HepG2 (cell line): Measurements from ENCODE around the gene TESK1. TPM values are rescaled to one million over a fixed set of nuclear protein-coding genes. Genes with fewer than 3 reads are reported as not detected.

Source experiments
- ATAC-seq: fragments of 200-7000 bp; cut with Tn5 transposase; 3 replicates; pipeline ENCODE4 v1.9.1; 2020; ENCODE audit warnings: mild to moderate bottlenecking, moderate library complexity
- BruUV-seq: library from RNA; stranded (reverse); fragments of 400-500 nt; replicated peaks from 2 replicates; lab custom pipeline; 2021; lab: Mats Ljungman, UMichigan
- CTCF ChIA-PET: fragments of 300-600 bp; formaldehyde crosslinking; extraction: SDS; loops from one replicate; lab custom pipeline; 2021; ENCODE audit warnings: low total read pairs, inconsistent platforms, low intra/inter-chr PET ratio; lab: Yijun Ruan, JAX
- POLR2A ChIA-PET: fragments of 350-600 bp; sonication (Branson Sonifier 250); formaldehyde crosslinking; loops from one replicate; lab custom pipeline; 2020; ENCODE audit warnings: antibody characterized with exemption, inconsistent platforms; lab: Yijun Ruan, JAX
- DNase-seq: peaks from one replicate; pipeline ENCODE4 v3.0.0-alpha.2; 2015; ENCODE audit warnings: low spot score
- FAIRE-seq: peaks from 3 replicates; lab custom pipeline; 2011; peaks lifted over from hg19 to GRCh38; lab: Jason Lieb, UNC
- H2AFZ ChIP-seq: one replicate; pipeline ENCODE4 v1.6.1; 2011; ENCODE audit warnings: low read length, inconsistent platforms
- H3K27ac ChIP-seq: fragments of 300-600 bp; 3 replicates; pipeline ENCODE4 v1.8.0; 2011; ENCODE audit warnings: mixed run types, mild to moderate bottlenecking, mixed read lengths, low read length, inconsistent platforms; ENCODE audit not compliant: insufficient read depth; ENCODE audit errors: extremely low read length
- H3K27me3 ChIP-seq, 2 experiments: fragments of 200-600 bp in 1 of 2; 2 replicates in 1 of 2; 3 replicates in 1 of 2; pipeline versions ENCODE4 v1.6.0 to v1.8.0; 2011; ENCODE audit warnings: low read length in 2 of 2, mild to moderate bottlenecking in 2 of 2, moderate library complexity in 2 of 2, inconsistent platforms in 1 of 2; ENCODE audit not compliant: insufficient read depth in 2 of 2, control insufficient read depth in 1 of 2
- H3K36me3 ChIP-seq, 2 experiments: fragments of 200-600 bp in 1 of 2; replicated peaks in 1 of 2; 2 replicates in 1 of 2; 3 replicates in 1 of 2; pipeline versions ENCODE4 v1.5.1 to v1.8.0; 2011; ENCODE audit warnings: low read length in 2 of 2, inconsistent platforms in 1 of 2; ENCODE audit not compliant: insufficient read depth in 2 of 2, control insufficient read depth in 1 of 2
- H3K4me1 ChIP-seq: 2 replicates; pipeline ENCODE4 v1.5.1; 2012; ENCODE audit warnings: low read length, inconsistent platforms; ENCODE audit not compliant: insufficient read depth
- H3K4me2 ChIP-seq: 2 replicates; pipeline ENCODE4 v1.6.0; 2011; ENCODE audit warnings: low read depth, low read length, inconsistent platforms
- H3K4me3 ChIP-seq, 3 experiments: fragments of 200-600 bp in 1 of 3; sonication (generic), shearing (Covaris generic) in 1 of 3; replicated peaks in 1 of 3; 2 replicates each; pipeline ENCODE4 v1.5.1; 2011 to 2016; ENCODE audit warnings: low read length in 3 of 3, inconsistent platforms in 2 of 3, low read depth in 2 of 3, mild to moderate bottlenecking in 2 of 3, control low read depth in 1 of 3, mixed read lengths in 1 of 3; ENCODE audit not compliant: insufficient read depth in 1 of 3
- H3K79me2 ChIP-seq: one replicate; pipeline ENCODE4 v1.6.1; 2011; ENCODE audit warnings: low read length, inconsistent platforms; ENCODE audit not compliant: insufficient read depth
- H3K9ac ChIP-seq: 2 replicates; pipeline ENCODE4 v1.6.0; 2011; ENCODE audit warnings: mild to moderate bottlenecking, low read depth, low read length, inconsistent platforms; ENCODE audit not compliant: insufficient read depth
- H3K9me3 ChIP-seq: 2 replicates; pipeline ENCODE4 v1.5.1; 2012; ENCODE audit warnings: mild to moderate bottlenecking, low read length
- H4K20me1 ChIP-seq: 2 replicates; pipeline ENCODE4 v1.6.0; 2011; ENCODE audit warnings: inconsistent platforms, mild to moderate bottlenecking, low read length, moderate library complexity; ENCODE audit not compliant: insufficient read depth
- AHR ChIP-seq: IDR thresholded peaks from 2 replicates; pipeline ENCODE4 v1.6.1; 2018; ENCODE audit warnings: missing genetic modification reagents, missing compliant biosample characterization
- ATRX ChIP-seq: sonication (generic); formaldehyde crosslinking; IDR thresholded peaks from 2 replicates; pipeline ENCODE4 v1.4.0; 2020; ENCODE audit warnings: missing genetic modification reagents, borderline replicate concordance
- CBX5 ChIP-seq: sonication (generic); formaldehyde crosslinking; IDR thresholded peaks from 2 replicates; pipeline ENCODE4 v1.4.0; 2020; ENCODE audit warnings: missing genetic modification reagents, borderline replicate concordance
- CHCHD3 ChIP-seq: sonication (generic); formaldehyde crosslinking; IDR thresholded peaks from 2 replicates; pipeline ENCODE4 v1.8.0; 2022; ENCODE audit warnings: mild to moderate bottlenecking, missing genetic modification reagents, moderate library complexity
- JARID2 ChIP-seq: sonication (generic); formaldehyde crosslinking; IDR thresholded peaks from 2 replicates; pipeline ENCODE4 v1.8.1; 2023; ENCODE audit warnings: missing genetic modification reagents, inconsistent platforms; ENCODE audit not compliant: insufficient replicate concordance
- JUNB ChIP-seq: sonication (generic); formaldehyde crosslinking; IDR thresholded peaks from 2 replicates; pipeline ENCODE4 v1.8.0; 2022; ENCODE audit warnings: missing genetic modification reagents, mild to moderate bottlenecking, borderline replicate concordance
- NR1H2 ChIP-seq: sonication (generic); formaldehyde crosslinking; IDR thresholded peaks from 2 replicates; pipeline ENCODE4 v1.8.1; 2022; ENCODE audit warnings: low read depth, missing genetic modification reagents, borderline replicate concordance
- NR3C1 ChIP-seq: sonication (generic); formaldehyde crosslinking; IDR thresholded peaks from 2 replicates; pipeline ENCODE4 v1.4.0; 2020; ENCODE audit warnings: missing genetic modification reagents
- SIN3B ChIP-seq: fragments of 150-350 bp; IDR thresholded peaks from 2 replicates; pipeline ENCODE4 v1.6.1; 2014; ENCODE audit warnings: low read length
- SP140L ChIP-seq: sonication (generic); formaldehyde crosslinking; IDR thresholded peaks from 2 replicates; pipeline ENCODE4 v1.4.0; 2020; ENCODE audit warnings: missing genetic modification reagents, borderline replicate concordance
- TFE3 ChIP-seq: IDR thresholded peaks from 2 replicates; pipeline ENCODE4 v1.6.1; 2016
- U2AF2 ChIP-seq: fragments of 200-400 bp; formaldehyde crosslinking; IDR thresholded peaks from 2 replicates; pipeline ENCODE4 v1.6.1; 2017; ENCODE audit warnings: low read depth, mild to moderate bottlenecking, low read length
- ZNF292 ChIP-seq: sonication (generic); formaldehyde crosslinking; IDR thresholded peaks from 2 replicates; pipeline ENCODE4 v1.8.1; 2022; ENCODE audit warnings: mild to moderate bottlenecking, low read depth, missing genetic modification reagents, borderline replicate concordance
- ZNF574 ChIP-seq: sonication (generic); formaldehyde crosslinking; IDR thresholded peaks from 2 replicates; pipeline ENCODE4 v1.4.0; 2020; ENCODE audit warnings: missing genetic modification reagents
- ZNF737 ChIP-seq: sonication (generic); formaldehyde crosslinking; IDR thresholded peaks from 2 replicates; pipeline ENCODE4 v1.5.0; 2020; ENCODE audit warnings: missing genetic modification reagents, mild to moderate bottlenecking, borderline replicate concordance
- WGBS: methylation state at CpG from one replicate; pipeline ENCODE4 v1.1.6; 2017; ENCODE audit warnings: low lambda C conversion rate; 5-methylcytosine and 5-hydroxymethylcytosine counted together
- in situ Hi-C: cut with HindIII; loops from 2 replicates; pipeline ENCODE4 v1.10.0; 2017; ENCODE audit warnings: low pct_unique_long_range_greater_than_20kb; ENCODE audit not compliant: extremely low pct_ligation_motif_present
- intact Hi-C: fragments of 100-400 bp; cut with micrococcal nuclease; formaldehyde crosslinking; loops from one replicate; pipeline ENCODE4 v1.10.0; 2022; ENCODE audit not compliant: unreplicated experiment
- polyA plus RNA-seq, 8 experiments: library from polyadenylated mRNA; depleted of rRNA in 3 of 8; stranded (reverse) in 7 of 8; unstranded in 1 of 8; fragments of >200 nt; fragmentation: Illumina TruSeq in 4 of 8; extraction: Trizol in 4 of 8; gene quantifications; 2 replicates each; pipeline versions ENCODE4 v1.2.1 to v1.2.3, GENCODE V29; 2011 to 2016; ENCODE audit warnings: low read depth in 4 of 8, missing spikeins in 1 of 8, mixed read lengths in 1 of 8; ENCODE audit not compliant: insufficient read depth in 1 of 8
- total RNA-seq, 5 experiments: library from RNA; depleted of rRNA; stranded (reverse); fragments of >200 nt; fragmentation: Illumina TruSeq; extraction: Trizol; gene quantifications; 2 replicates each; pipeline ENCODE4 v1.2.3, GENCODE V29; 2016; ENCODE audit warnings: low read depth in 1 of 5

Gene TESK1
- total and polyA plus RNA-seq, 2 of the 13 experiments (the other 11 are each of a cell fraction or from before 2014, with no cell fraction given), result 7.3 to 13.6 TPM

GRCh38 chr9:35629597-35629996, 24.5 kb downstream of the TESK1 start:
- no peak overlapping the region for H3K4me2 ChIP-seq
- H3K4me3 ChIP-seq, result no peak overlapping the region
- TF ChIP-seq ZNF292 (CRISPR knock-in tag) (no peak), JARID2 (no peak), SIN3B (no peak), JUNB (no peak), ATRX (CRISPR knock-in tag) (no peak), NR1H2 (CRISPR knock-in tag) (no peak), NR3C1 (CRISPR knock-in tag) (no peak), TFE3 (CRISPR knock-in tag) (no peak), CHCHD3 (CRISPR knock-in tag) (no peak), ZNF574 (CRISPR knock-in tag) (no peak), ZNF737 (CRISPR knock-in tag) (no peak), CBX5 (CRISPR knock-in tag) (no peak), SP140L (CRISPR knock-in tag) (no peak), AHR (CRISPR knock-in tag) (no peak), U2AF2 (no peak)
- FAIRE-seq, result no peak
- intact Hi-C loops, result no loop called here
- no peaks in the 10 kb centered on the region for H3K79me2 ChIP-seq
- H3K36me3 ChIP-seq, result no peaks in the 10 kb centered on the region
- no peak for DNase-seq
- no peak overlapping the region for H3K27ac ChIP-seq
- no peak overlapping the region for H3K9ac ChIP-seq
- H3K27me3 ChIP-seq, result no peaks in the 10 kb centered on the region; a peak in 2 of 5 replicates
- 25% methylated on average over 1 of the region's 5 CpGs for WGBS
- ChIA-PET CTCF (no interaction called here), POLR2A (interaction anchor here (0.5 kb wide), 1 partner anchor 15 kb away, joined by 3 read pairs; no protein-coding TSS in a partner anchor)
- no peak for ATAC-seq
- H4K20me1 ChIP-seq, result no peaks in the 10 kb centered on the region
- BruUV-seq, result no TSS peak
- peaks cover 6% of the 10 kb centered on the region; the same call in 1 of the 2 replicates for H3K4me1 ChIP-seq
- no peaks in the 10 kb centered on the region for H3K9me3 ChIP-seq
- no peak overlapping the region for H2AFZ ChIP-seq
- in situ Hi-C loops, result no loop called here
